HFFc6 (cell line): ENCODE measurements around the gene RNF32. TPM values are rescaled to one million over a fixed set of nuclear protein-coding genes. Genes with fewer than 3 reads are reported as not detected.
A peak's percentile ranks its signal among the peaks of the same experiment; 100 is the strongest.
"Not testable (repeated sequence)": the region's sequence is repeated elsewhere in the genome, so short reads cannot be mapped to it uniquely, and the experiment has no call there.

Experiments used
- DNase-seq: peaks from one replicate; pipeline ENCODE4 v3.0.0-alpha.2; 2018
- H3K27ac Mint-ChIP-seq: 2 replicates; pipeline ENCODE4 v1.8.0; 2020; ENCODE audit warnings: mild to moderate bottlenecking, mixed read lengths
- H3K27me3 Mint-ChIP-seq: 2 replicates; pipeline ENCODE4 v1.8.0; 2021; ENCODE audit warnings: mild to moderate bottlenecking, moderate library complexity, mixed read lengths; ENCODE audit not compliant: insufficient read depth
- H3K36me3 Mint-ChIP-seq: 2 replicates; pipeline ENCODE4 v1.8.0; 2021; ENCODE audit warnings: low read depth, mixed read lengths
- H3K4me1 Mint-ChIP-seq: 2 replicates; pipeline ENCODE4 v1.8.0; 2020; ENCODE audit warnings: low read depth, mixed read lengths
- H3K4me3 Mint-ChIP-seq: 2 replicates; pipeline ENCODE4 v1.8.0; 2020; ENCODE audit warnings: mild to moderate bottlenecking, moderate library complexity, mixed read lengths
- H3K9me3 Mint-ChIP-seq: 2 replicates; pipeline ENCODE4 v1.8.0; 2020; ENCODE audit warnings: mild to moderate bottlenecking, mixed read lengths
- total RNA-seq, 6 experiments: library from RNA; stranded (reverse); fragmentation: NEBNext Ultra II Directional; extraction: Animal tissue kit (Norgen Biotek cat#: 25700); gene quantifications; 2 replicates in 1 of 6; 3 replicates in 5 of 6; pipeline ENCODE4 v1.2.3, GENCODE V29; 2021
- TF ChIP-seq, protein P1 (sequence below): fragments of 200-600 bp; sonication (generic); IDR thresholded peaks from 2 replicates; pipeline ENCODE4 v1.5.0; 2021; ENCODE audit warnings: antibody characterized with exemption, mild to moderate bottlenecking

RNF32 gene
- total RNA-seq, 6 experiments from 2014 or later = 0.94 to 2.5 (median 1.4) TPM

DNA sequence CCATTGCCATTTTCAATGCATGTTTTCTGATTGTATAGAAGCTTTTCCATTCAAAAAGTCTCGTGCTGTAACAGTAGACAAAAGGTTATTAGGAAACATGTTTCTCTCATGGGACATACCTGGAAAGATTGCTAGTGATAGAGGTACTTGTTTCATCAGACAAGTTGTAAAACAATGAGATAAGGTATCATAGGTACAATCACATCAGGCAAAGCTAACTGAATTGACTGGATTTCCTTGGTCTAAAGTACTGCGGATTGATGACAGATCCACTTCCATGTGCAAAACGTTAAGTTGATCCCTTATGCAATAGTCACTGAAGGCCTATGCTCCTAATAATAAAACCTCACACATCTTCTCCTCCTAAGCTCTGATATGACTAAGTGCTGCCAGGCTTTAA lies 6.5 kb upstream of the RNF32 start:
- H3K27me3 Mint-ChIP-seq = peaks cover 4% of the 10 kb centered on the region; the same call in 1 of the 2 replicates
- DNase-seq = no peak
- no peak overlapping the region for H3K4me3 Mint-ChIP-seq
- H3K27ac Mint-ChIP-seq = no peak overlapping the region
- peaks cover 6% of the 10 kb centered on the region; the same call in 1 of the 2 replicates for H3K9me3 Mint-ChIP-seq
- H3K4me1 Mint-ChIP-seq = peaks cover 20% of the 10 kb centered on the region
- peaks cover 4% of the 10 kb centered on the region for H3K36me3 Mint-ChIP-seq
- TF ChIP-seq, protein P1, sequence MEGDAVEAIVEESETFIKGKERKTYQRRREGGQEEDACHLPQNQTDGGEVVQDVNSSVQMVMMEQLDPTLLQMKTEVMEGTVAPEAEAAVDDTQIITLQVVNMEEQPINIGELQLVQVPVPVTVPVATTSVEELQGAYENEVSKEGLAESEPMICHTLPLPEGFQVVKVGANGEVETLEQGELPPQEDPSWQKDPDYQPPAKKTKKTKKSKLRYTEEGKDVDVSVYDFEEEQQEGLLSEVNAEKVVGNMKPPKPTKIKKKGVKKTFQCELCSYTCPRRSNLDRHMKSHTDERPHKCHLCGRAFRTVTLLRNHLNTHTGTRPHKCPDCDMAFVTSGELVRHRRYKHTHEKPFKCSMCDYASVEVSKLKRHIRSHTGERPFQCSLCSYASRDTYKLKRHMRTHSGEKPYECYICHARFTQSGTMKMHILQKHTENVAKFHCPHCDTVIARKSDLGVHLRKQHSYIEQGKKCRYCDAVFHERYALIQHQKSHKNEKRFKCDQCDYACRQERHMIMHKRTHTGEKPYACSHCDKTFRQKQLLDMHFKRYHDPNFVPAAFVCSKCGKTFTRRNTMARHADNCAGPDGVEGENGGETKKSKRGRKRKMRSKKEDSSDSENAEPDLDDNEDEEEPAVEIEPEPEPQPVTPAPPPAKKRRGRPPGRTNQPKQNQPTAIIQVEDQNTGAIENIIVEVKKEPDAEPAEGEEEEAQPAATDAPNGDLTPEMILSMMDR = no peak

- H3K4me3 Mint-ChIP-seq = no peak overlapping the region
- no peak for DNase-seq
- H3K9me3 Mint-ChIP-seq = peaks cover 5% of the 10 kb centered on the region
- peaks cover 26% of the 10 kb centered on the region for H3K4me1 Mint-ChIP-seq
- H3K36me3 Mint-ChIP-seq = peaks cover 10% of the 10 kb centered on the region
- H3K27ac Mint-ChIP-seq = no peak overlapping the region
- peaks cover 4% of the 10 kb centered on the region; the same call in 1 of the 2 replicates for H3K27me3 Mint-ChIP-seq
- TF ChIP-seq, protein P1 = no peak
Observed at GRCh38 chr7:156635529-156636385, 4.8 kb upstream of the RNF32 start.

- DNase-seq, H3K27ac Mint-ChIP-seq, H3K9me3 Mint-ChIP-seq, H3K4me3 Mint-ChIP-seq, H3K27me3 Mint-ChIP-seq, H3K36me3 Mint-ChIP-seq: not testable (repeated sequence)
- peaks cover 35% of the 10 kb centered on the region for H3K4me1 Mint-ChIP-seq
Observed at GRCh38 chr7:156637093-156637492, 3.5 kb upstream of the RNF32 start.

GRCh38 chr7:156638443-156639077 lies 2.0 kb upstream of the RNF32 start:
- DNase-seq = no peak
- H3K27ac Mint-ChIP-seq = no peak overlapping the region
- H3K27me3 Mint-ChIP-seq = no peaks in the 10 kb centered on the region
- H3K9me3 Mint-ChIP-seq = peaks cover 5% of the 10 kb centered on the region
- peak overlapping the region; percentile 93; the same call in 1 of the 2 replicates for H3K4me3 Mint-ChIP-seq
- H3K36me3 Mint-ChIP-seq = peaks cover 10% of the 10 kb centered on the region
- peaks cover 35% of the 10 kb centered on the region for H3K4me1 Mint-ChIP-seq
- TF ChIP-seq, protein P1 = no peak

DNA sequence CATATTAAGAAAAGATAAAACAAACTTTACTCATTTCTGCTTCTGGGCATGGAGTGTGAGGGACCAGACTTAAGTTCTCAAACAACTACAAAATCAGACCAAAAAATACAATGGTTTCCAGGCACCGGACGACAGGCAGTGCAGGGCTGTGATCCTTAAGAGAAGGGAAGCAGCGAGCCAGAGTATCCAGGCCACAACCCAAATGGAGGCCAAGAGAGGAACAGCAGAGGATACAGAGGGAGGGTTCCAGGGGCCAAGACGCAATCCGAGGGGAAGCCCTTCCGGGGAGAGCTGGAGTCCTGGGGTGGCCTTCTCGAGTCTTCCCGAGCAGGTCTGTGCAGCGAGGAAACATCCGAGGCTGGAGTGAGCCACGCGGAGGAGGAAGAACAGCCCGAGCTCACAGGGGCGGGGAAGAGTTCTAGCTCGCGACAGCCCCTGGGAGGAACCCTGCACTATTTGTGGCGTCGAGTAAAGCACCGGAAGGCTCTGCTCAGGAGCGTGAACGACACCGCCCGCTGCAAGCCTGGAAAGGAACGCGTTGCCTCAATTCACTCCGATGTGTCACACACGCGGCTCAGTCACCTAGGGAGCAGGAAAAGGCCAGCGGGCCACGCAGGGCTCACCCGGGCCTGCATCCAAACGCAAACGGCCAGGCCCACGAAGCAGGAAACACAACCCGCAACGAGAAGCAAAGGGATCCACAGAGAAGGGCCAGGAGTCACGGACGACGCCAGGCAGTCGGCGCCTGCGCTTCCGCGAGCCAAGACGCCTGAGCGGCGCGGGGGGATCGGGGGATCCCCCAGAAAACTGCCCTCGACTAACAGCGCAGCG lies 933 bp upstream of the RNF32 start:
- Mint-ChIP-seq H3K4me3 (peak overlapping the region; percentile 93), H3K4me1 (peaks cover 35% of the 10 kb centered on the region), H3K27ac (peak overlapping the region; percentile 72), H3K27me3 (no peaks in the 10 kb centered on the region), H3K9me3 (peaks cover 5% of the 10 kb centered on the region), H3K36me3 (peaks cover 10% of the 10 kb centered on the region)
- DNase-seq = no peak
- TF ChIP-seq, protein P1 = no peak
